GM12801 (cell line): ENCODE measurements around the gene ATP10A.

Source experiments
- CTCF ChIP-seq: IDR thresholded peaks from one replicate; pipeline ENCODE4 v1.5.1; 2011; ENCODE audit warnings: control low read depth; ENCODE audit not compliant: insufficient read length; ENCODE audit errors: extremely low read depth

Gene ATP10A

GRCh38 chr15:25641762-25642161 lies 221.4 kb downstream of the ATP10A start:
- TF ChIP-seq CTCF: no peak

GRCh38 chr15:25641361-25641760 lies 221.8 kb downstream of the ATP10A start:
- TF ChIP-seq CTCF: no peak

GRCh38 chr15:25640381-25640780 lies 222.7 kb downstream of the ATP10A start:
- no peak for TF ChIP-seq CTCF

- no peak for TF ChIP-seq CTCF
These were observed 227.9 kb downstream of the ATP10A start for GRCh38 chr15:25635191-25635590.

GRCh38 chr15:25633862-25634261 lies 229.3 kb downstream of the ATP10A start:
- no peak for TF ChIP-seq CTCF

GRCh38 chr15:25631971-25632370 lies 231.2 kb downstream of the ATP10A start:
- TF ChIP-seq CTCF: no peak
